DND-41 (cell line): ENCODE measurements around the gene HIGD1C.

Experiments
- EZH2 ChIP-seq: IDR thresholded peaks from 3 replicates; pipeline ENCODE4 v1.6.1; 2012; ENCODE audit warnings: borderline replicate concordance, low read depth, mild to moderate bottlenecking, moderate library complexity, low read length, inconsistent platforms; ENCODE audit not compliant: severe bottlenecking
- TF ChIP-seq, protein P1 (sequence below): IDR thresholded peaks from 2 replicates; pipeline ENCODE4 v1.5.1; 2012; ENCODE audit warnings: borderline replicate concordance, low read length, moderate library complexity, mild to moderate bottlenecking; ENCODE audit not compliant: poor library complexity, severe bottlenecking; ENCODE audit errors: extremely low read depth

DNA sequence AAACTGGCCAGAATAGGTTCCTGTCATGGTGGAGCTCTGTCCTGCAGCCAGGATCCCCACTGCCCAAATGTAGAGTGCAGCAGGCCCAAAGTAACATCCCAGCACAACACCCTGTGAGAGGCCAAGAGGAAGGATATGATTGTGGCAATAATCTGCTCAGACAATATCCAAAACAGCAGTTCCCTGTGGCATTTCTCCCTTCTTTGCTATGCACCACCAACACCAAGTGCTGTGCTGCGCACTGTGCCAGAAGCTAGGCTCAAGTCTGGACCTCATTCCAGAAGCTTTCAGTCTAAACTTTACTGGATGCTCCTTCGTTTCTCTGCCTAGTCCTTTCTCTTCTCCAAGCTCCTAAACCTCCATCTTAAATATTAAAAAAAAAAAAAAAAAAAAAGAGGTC, 40.5 kb downstream of the HIGD1C start:
- TF ChIP-seq, protein P1, sequence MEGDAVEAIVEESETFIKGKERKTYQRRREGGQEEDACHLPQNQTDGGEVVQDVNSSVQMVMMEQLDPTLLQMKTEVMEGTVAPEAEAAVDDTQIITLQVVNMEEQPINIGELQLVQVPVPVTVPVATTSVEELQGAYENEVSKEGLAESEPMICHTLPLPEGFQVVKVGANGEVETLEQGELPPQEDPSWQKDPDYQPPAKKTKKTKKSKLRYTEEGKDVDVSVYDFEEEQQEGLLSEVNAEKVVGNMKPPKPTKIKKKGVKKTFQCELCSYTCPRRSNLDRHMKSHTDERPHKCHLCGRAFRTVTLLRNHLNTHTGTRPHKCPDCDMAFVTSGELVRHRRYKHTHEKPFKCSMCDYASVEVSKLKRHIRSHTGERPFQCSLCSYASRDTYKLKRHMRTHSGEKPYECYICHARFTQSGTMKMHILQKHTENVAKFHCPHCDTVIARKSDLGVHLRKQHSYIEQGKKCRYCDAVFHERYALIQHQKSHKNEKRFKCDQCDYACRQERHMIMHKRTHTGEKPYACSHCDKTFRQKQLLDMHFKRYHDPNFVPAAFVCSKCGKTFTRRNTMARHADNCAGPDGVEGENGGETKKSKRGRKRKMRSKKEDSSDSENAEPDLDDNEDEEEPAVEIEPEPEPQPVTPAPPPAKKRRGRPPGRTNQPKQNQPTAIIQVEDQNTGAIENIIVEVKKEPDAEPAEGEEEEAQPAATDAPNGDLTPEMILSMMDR = no peak
- TF ChIP-seq EZH2 = no peak
